CD4-positive, CD25-positive, alpha-beta regulatory T cell (primary cell): ENCODE data around the gene ASTN2. TPM values are rescaled to one million over a fixed set of nuclear protein-coding genes. Genes with fewer than 3 reads are reported as not detected.

Experiments used
- ATAC-seq, 2 donors: fragments of 150-1000 bp; cut with Tn5 transposase; one replicate each; pipeline ENCODE4 v1.10.0; 2021; ENCODE audit warnings: low read depth in 2 of 2, moderate number of reproducible peaks in 2 of 2, moderate library complexity in 1 of 2
- DNase-seq, 3 donors: peaks; one replicate each; pipeline versions ENCODE4 v3.0.0 to v3.0.0-alpha.2; 2012 to 2022; ENCODE audit warnings: mixed read lengths in 1 of 3
- H3K27ac ChIP-seq: one replicate; pipeline ENCODE4 v1.7.0; 2013; ENCODE audit warnings: mild to moderate bottlenecking, low read length; ENCODE audit not compliant: insufficient read depth, poor library complexity, severe bottlenecking
- H3K27me3 ChIP-seq: one replicate; pipeline ENCODE4 v1.7.0; 2013; ENCODE audit warnings: low read length; ENCODE audit not compliant: control insufficient read depth, insufficient read depth
- H3K36me3 ChIP-seq: one replicate; pipeline ENCODE4 v1.7.0; 2013; ENCODE audit warnings: mild to moderate bottlenecking, low read length, moderate library complexity; ENCODE audit not compliant: control insufficient read depth, insufficient read depth
- H3K4me1 ChIP-seq: 2 replicates; pipeline ENCODE4 v1.7.0; 2013; ENCODE audit warnings: mild to moderate bottlenecking, low read length; ENCODE audit not compliant: insufficient read depth, control insufficient read depth, poor library complexity, severe bottlenecking
- H3K4me3 ChIP-seq: one replicate; pipeline ENCODE4 v1.7.0; 2013; ENCODE audit warnings: low read depth, mild to moderate bottlenecking, low read length, moderate library complexity
- H3K9me3 ChIP-seq, 2 experiments: 1 replicate in 1 of 2; 2 replicates in 1 of 2; pipeline ENCODE4 v1.7.0; 2013; ENCODE audit warnings: low read length in 2 of 2, mild to moderate bottlenecking in 1 of 2, moderate library complexity in 1 of 2; ENCODE audit not compliant: control insufficient read depth in 2 of 2
- H3K27ac Mint-ChIP-seq, 3 donors: one replicate each; pipeline ENCODE4 v1.8.0; 2020 to 2022; ENCODE audit warnings: mild to moderate bottlenecking in 3 of 3, mixed read lengths in 3 of 3, moderate library complexity in 2 of 3
- H3K27me3 Mint-ChIP-seq: one replicate; pipeline ENCODE4 v1.8.0; 2022; ENCODE audit warnings: mild to moderate bottlenecking, mixed read lengths
- H3K36me3 Mint-ChIP-seq: one replicate; pipeline ENCODE4 v1.8.0; 2020; ENCODE audit warnings: mixed read lengths
- H3K4me1 Mint-ChIP-seq, 4 donors: one replicate each; pipeline ENCODE4 v1.8.0; 2020 to 2022; ENCODE audit warnings: mixed read lengths in 4 of 4, mild to moderate bottlenecking in 1 of 4
- H3K4me3 Mint-ChIP-seq, 4 donors: one replicate each; pipeline ENCODE4 v1.8.0; 2020 to 2022; ENCODE audit warnings: mild to moderate bottlenecking in 4 of 4, mixed read lengths in 4 of 4, moderate library complexity in 3 of 4
- H3K9me3 Mint-ChIP-seq, 7 donors: one replicate each; pipeline ENCODE4 v1.8.0; 2020 to 2022; ENCODE audit warnings: mixed read lengths in 7 of 7, mild to moderate bottlenecking in 3 of 7, moderate library complexity in 2 of 7
- polyA plus RNA-seq, 4 donors: library from polyadenylated mRNA; unstranded; fragments of 300-500 nt; fragmentation: Illumina TruSeq; gene quantifications; one replicate each; pipeline ENCODE4 v1.2.3, GENCODE V29; 2021
- total RNA-seq: library from RNA; stranded (reverse); gene quantifications from one replicate; pipeline ENCODE4 v1.2.3, GENCODE V29; 2022

Gene ASTN2
- total and polyA plus RNA-seq, 5 donors from 2014 or later: 5.0 to 9.9 (median 7.4) TPM

- Histone ChIP-seq H3K27me3 (no peaks in the 10 kb centered on the region), H3K9me3 (peaks cover 7 to 8% of the 10 kb centered on the region in 2 experiments), H3K4me1 (no peaks in the 10 kb centered on the region), H3K27ac (no peak overlapping the region), H3K4me3 (no peak overlapping the region), H3K36me3 (no peaks in the 10 kb centered on the region)
- H3K27me3 Mint-ChIP-seq: no peaks in the 10 kb centered on the region
- H3K27ac Mint-ChIP-seq: no peak overlapping the region
- H3K9me3 Mint-ChIP-seq: peaks cover 0 to 12% (median 6%) of the 10 kb centered on the region in 7 donors
- ATAC-seq (no peak), DNase-seq (no peak)
- no peak overlapping the region for H3K4me3 Mint-ChIP-seq
- peaks cover 20% of the 10 kb centered on the region for H3K36me3 Mint-ChIP-seq
- no peaks in the 10 kb centered on the region for H3K4me1 Mint-ChIP-seq
Measured at GRCh38 chr9:116592970-116593369, 821.9 kb downstream of the ASTN2 start.

- no peak for ATAC-seq
Measured at GRCh38 chr9:116589392-116590354, 825.2 kb downstream of the ASTN2 start.

GRCh38 chr9:116587919-116588318, 826.9 kb downstream of the ASTN2 start:
- no peak for DNase-seq
- H3K27ac Mint-ChIP-seq: no peak overlapping the region
- no peak overlapping the region for H3K4me3 ChIP-seq
- no peaks in the 10 kb centered on the region for H3K27me3 ChIP-seq
- no peak for ATAC-seq
- peaks cover 1 to 14% (median 7%) of the 10 kb centered on the region in 7 donors for H3K9me3 Mint-ChIP-seq
- no peak overlapping the region for H3K27ac ChIP-seq
- H3K27me3 Mint-ChIP-seq: no peaks in the 10 kb centered on the region
- peaks cover 13% of the 10 kb centered on the region for H3K36me3 Mint-ChIP-seq
- H3K4me1 ChIP-seq: no peaks in the 10 kb centered on the region
- H3K36me3 ChIP-seq: no peaks in the 10 kb centered on the region
- H3K4me3 Mint-ChIP-seq: no peak overlapping the region
- H3K9me3 ChIP-seq: peaks cover 7 to 8% of the 10 kb centered on the region in 2 experiments
- H3K4me1 Mint-ChIP-seq: no peaks in the 10 kb centered on the region

More at GRCh38 chr9:116589392-116590354, 825.2 kb downstream of the ASTN2 start:
- Mint-ChIP-seq H3K27ac (no peak overlapping the region), H3K4me3 (no peak overlapping the region), H3K36me3 (peaks cover 18% of the 10 kb centered on the region), H3K4me1 (no peaks in the 10 kb centered on the region), H3K9me3 (peaks cover 1 to 14% (median 7%) of the 10 kb centered on the region in 7 donors), H3K27me3 (no peaks in the 10 kb centered on the region)
- DNase-seq: peak in 2 of 3 donors; percentile 13 to 72
- peaks cover 7 to 8% of the 10 kb centered on the region in 2 experiments for H3K9me3 ChIP-seq
- H3K27me3 ChIP-seq: no peaks in the 10 kb centered on the region
- no peaks in the 10 kb centered on the region for H3K36me3 ChIP-seq
- no peaks in the 10 kb centered on the region for H3K4me1 ChIP-seq
- H3K27ac ChIP-seq: no peak overlapping the region
- no peak overlapping the region for H3K4me3 ChIP-seq

- Mint-ChIP-seq H3K27me3 (no peaks in the 10 kb centered on the region), H3K27ac (no peak overlapping the region), H3K4me3 (no peak overlapping the region), H3K36me3 (peaks cover 11% of the 10 kb centered on the region), H3K9me3 (peaks cover 0 to 14% (median 4%) of the 10 kb centered on the region in 7 donors), H3K4me1 (no peaks in the 10 kb centered on the region)
- H3K27me3 ChIP-seq: no peaks in the 10 kb centered on the region
- H3K9me3 ChIP-seq: peaks cover 7 to 8% of the 10 kb centered on the region in 2 experiments
- ATAC-seq (no peak), DNase-seq (no peak)
- H3K4me3 ChIP-seq: no peak overlapping the region
- no peaks in the 10 kb centered on the region for H3K4me1 ChIP-seq
- H3K36me3 ChIP-seq: no peaks in the 10 kb centered on the region
- no peak overlapping the region for H3K27ac ChIP-seq
Measured at GRCh38 chr9:116585896-116586295, 829.0 kb downstream of the ASTN2 start.

GRCh38 chr9:116585204-116585603, 829.7 kb downstream of the ASTN2 start:
- DNase-seq: no peak
- peaks cover 0 to 14% (median 4%) of the 10 kb centered on the region in 7 donors for H3K9me3 Mint-ChIP-seq
- no peak overlapping the region for H3K4me3 Mint-ChIP-seq
- H3K36me3 Mint-ChIP-seq: peaks cover 11% of the 10 kb centered on the region
- no peaks in the 10 kb centered on the region for H3K36me3 ChIP-seq
- no peaks in the 10 kb centered on the region for H3K4me1 ChIP-seq
- peaks cover 7 to 8% of the 10 kb centered on the region in 2 experiments for H3K9me3 ChIP-seq
- H3K4me1 Mint-ChIP-seq: no peaks in the 10 kb centered on the region
- no peak overlapping the region for H3K27ac Mint-ChIP-seq
- H3K27ac ChIP-seq: no peak overlapping the region
- ATAC-seq: no peak
- no peaks in the 10 kb centered on the region for H3K27me3 ChIP-seq
- no peaks in the 10 kb centered on the region for H3K27me3 Mint-ChIP-seq
- no peak overlapping the region for H3K4me3 ChIP-seq

- H3K9me3 Mint-ChIP-seq: peaks cover 0 to 4% (median 0%) of the 10 kb centered on the region in 7 donors
- DNase-seq (no peak), ATAC-seq (no peak)
- H3K36me3 ChIP-seq: no peaks in the 10 kb centered on the region
- H3K36me3 Mint-ChIP-seq: peaks cover 10% of the 10 kb centered on the region
- no peaks in the 10 kb centered on the region for H3K27me3 Mint-ChIP-seq
- no peaks in the 10 kb centered on the region for H3K9me3 ChIP-seq
- H3K4me1 Mint-ChIP-seq: no peaks in the 10 kb centered on the region
- no peak overlapping the region for H3K27ac Mint-ChIP-seq
- no peaks in the 10 kb centered on the region for H3K4me1 ChIP-seq
- H3K27me3 ChIP-seq: no peaks in the 10 kb centered on the region
- H3K4me3 ChIP-seq: no peak overlapping the region
- H3K27ac ChIP-seq: no peak overlapping the region
- no peak overlapping the region for H3K4me3 Mint-ChIP-seq
Measured at GRCh38 chr9:116580853-116581252, 834.0 kb downstream of the ASTN2 start.

GRCh38 chr9:116576386-116576785, 838.5 kb downstream of the ASTN2 start:
- no peaks in the 10 kb centered on the region for H3K36me3 ChIP-seq
- no peak overlapping the region for H3K27ac ChIP-seq
- no peaks in the 10 kb centered on the region for H3K9me3 ChIP-seq
- DNase-seq: no peak
- no peaks in the 10 kb centered on the region for H3K27me3 ChIP-seq
- peaks cover 4% of the 10 kb centered on the region for H3K36me3 Mint-ChIP-seq
- no peak for ATAC-seq
- no peak overlapping the region for H3K4me3 ChIP-seq
- H3K4me1 Mint-ChIP-seq: no peaks in the 10 kb centered on the region
- no peaks in the 10 kb centered on the region for H3K4me1 ChIP-seq
- H3K9me3 Mint-ChIP-seq: peaks cover 0 to 1% (median 0%) of the 10 kb centered on the region in 7 donors
- no peak overlapping the region for H3K4me3 Mint-ChIP-seq
- H3K27me3 Mint-ChIP-seq: no peaks in the 10 kb centered on the region
- H3K27ac Mint-ChIP-seq: no peak overlapping the region
